ENCODE results near the gene DHRS9.

- no peak for TF ChIP-seq CTCF (conservative IDR thresholded peaks at IDR 0.05)
- no peak for TF ChIP-seq EZH2 (IDR thresholded peaks at IDR 0.05; ENCODE audit: low read depth)
Observed at GRCh38 chr2:169035887-169036286, 33.5 kb upstream of the DHRS9 start.

All from PC-9 (cell line).